Measurements from ENCODE around the gene MYPN. TPM values are rescaled to one million over a fixed set of nuclear protein-coding genes. Genes with fewer than 3 reads are reported as not detected.
A peak's percentile ranks its signal among the peaks of the same experiment; 100 is the strongest.

The MYPN gene
- polyA plus RNA-seq, 2 of the 4 experiments (the other 2 are of a cell fraction): 1.5 to 2.1 TPM

DNA sequence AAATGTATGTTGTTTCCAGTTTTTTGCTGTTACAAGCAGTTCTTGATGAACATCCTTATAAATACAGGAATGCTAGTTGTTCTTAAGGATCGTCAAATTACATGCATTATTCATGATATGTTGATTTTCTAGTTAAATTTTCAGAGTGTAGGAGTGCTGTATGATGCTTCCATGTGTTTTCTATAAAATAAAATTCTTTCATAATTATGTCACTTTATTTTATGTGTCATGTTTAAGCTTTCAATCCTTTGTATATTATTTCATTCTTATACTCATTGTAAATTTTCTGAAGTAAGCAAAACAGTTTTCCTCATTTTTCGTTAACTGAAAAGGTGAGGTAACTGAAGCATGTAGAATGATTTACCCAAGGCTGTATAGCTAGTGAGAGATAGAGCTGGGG is 16.8 kb upstream of the MYPN start:
- WGBS (ENCODE audit: missing lambda C conversion rate): 81% methylated on average over 2 of the region's 2 CpGs
- Histone ChIP-seq H3K4me3 (no peak overlapping the region), H3K27ac (peak overlapping the region; percentile 86 to 90), H3K4me1 (peaks cover 80% of the 10 kb centered on the region), H3K4me2 (no peak overlapping the region), H3K9me3 (no peaks in the 10 kb centered on the region)
- ChIA-PET CTCF (interaction anchor here (1.3 to 14.9 kb wide), 2 partner anchors 9 to 61 kb away, joined by 5 to 241 read pairs; no protein-coding TSS in a partner anchor), POLR2A (interaction anchor here (1.4 kb wide), 1 partner anchor 239 kb away, joined by 4 read pairs; the partner anchor contains the start of gene HNRNPH3)
- ATAC-seq: no peak
- no peak for DNase-seq (ENCODE audit: low read depth in 1 of 2, low spot score in 1 of 2)
- no peak for FAIRE-seq
- TF ChIP-seq CEBPB (IDR thresholded peaks at IDR 0.05) (no peak), HOXB5 (CRISPR knock-in tag; IDR thresholded peaks at IDR 0.05) (no peak), CHD4 (IDR thresholded peaks at IDR 0.05; ENCODE audit: borderline replicate concordance) (no peak), TFCP2L1 (CRISPR knock-in tag; IDR thresholded peaks at IDR 0.05) (no peak), JUNB (IDR thresholded peaks at IDR 0.05) (no peak)
- TF ChIP-seq, protein P1, sequence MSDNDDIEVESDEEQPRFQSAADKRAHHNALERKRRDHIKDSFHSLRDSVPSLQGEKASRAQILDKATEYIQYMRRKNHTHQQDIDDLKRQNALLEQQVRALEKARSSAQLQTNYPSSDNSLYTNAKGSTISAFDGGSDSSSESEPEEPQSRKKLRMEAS (IDR thresholded peaks at IDR 0.05): no peak
- TF ChIP-seq, protein P2, sequence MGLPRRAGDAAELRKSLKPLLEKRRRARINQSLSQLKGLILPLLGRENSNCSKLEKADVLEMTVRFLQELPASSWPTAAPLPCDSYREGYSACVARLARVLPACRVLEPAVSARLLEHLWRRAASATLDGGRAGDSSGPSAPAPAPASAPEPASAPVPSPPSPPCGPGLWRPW (IDR thresholded peaks at IDR 0.05): no peak

DNA sequence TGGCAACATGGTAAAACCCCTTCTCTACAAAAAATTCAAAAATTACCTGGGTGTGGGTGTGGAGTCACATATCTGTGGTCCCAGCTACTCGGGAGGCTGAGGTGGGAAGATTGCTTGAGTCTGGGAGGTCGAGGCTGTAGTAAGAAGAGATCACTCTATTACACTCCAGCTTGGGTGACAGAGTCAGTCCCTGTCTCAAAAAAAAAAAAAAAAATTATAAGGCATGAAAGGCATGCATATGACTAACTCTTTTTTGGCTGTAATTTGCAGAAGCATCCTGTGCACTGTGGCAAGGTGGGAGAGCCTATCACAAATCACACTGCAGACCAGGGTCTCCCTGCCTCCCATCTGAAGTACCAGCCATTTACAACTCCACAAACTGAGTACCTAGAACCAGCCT is 14.1 kb upstream of the MYPN start:
- DNase-seq (ENCODE audit: low read depth in 1 of 2, low spot score in 1 of 2): peak in 1 of 2 experiments; percentile 67
- no peak for FAIRE-seq
- Histone ChIP-seq H3K4me3 (no peak overlapping the region), H3K9me3 (no peaks in the 10 kb centered on the region), H3K4me1 (peaks cover 92% of the 10 kb centered on the region), H3K4me2 (peak overlapping the region; percentile 60), H3K27ac (peak overlapping the region; percentile 86 to 90)
- ATAC-seq: peak; percentile 59 to 69
- ChIA-PET CTCF (interaction anchor here (0.6 to 14.9 kb wide), 2 partner anchors 58 to 120 kb away, joined by 4 to 241 read pairs; no protein-coding TSS in a partner anchor), POLR2A (interaction anchor here (0.5 to 0.6 kb wide), 2 partner anchors 234 to 821 kb away, joined by 3 read pairs; no protein-coding TSS in a partner anchor)
- TF ChIP-seq SMC3 (IDR thresholded peaks at IDR 0.05): no peak
- peak; percentile 55; the same call in 1 of the 2 replicates for TF ChIP-seq JUNB (IDR thresholded peaks at IDR 0.05)
- peak; percentile 61; the same call in 1 of the 2 replicates for TF ChIP-seq GATA3 (IDR thresholded peaks at IDR 0.05; ENCODE audit: borderline replicate concordance)
- no peak for TF ChIP-seq FOSL2 (IDR thresholded peaks at IDR 0.05)
- peak; percentile 39; the same call in 1 of the 2 replicates for TF ChIP-seq FOSL2 (CRISPR knock-in tag; IDR thresholded peaks at IDR 0.05)
- 0% methylated on average over 2 of the region's 2 CpGs for WGBS (ENCODE audit: missing lambda C conversion rate)

DNA sequence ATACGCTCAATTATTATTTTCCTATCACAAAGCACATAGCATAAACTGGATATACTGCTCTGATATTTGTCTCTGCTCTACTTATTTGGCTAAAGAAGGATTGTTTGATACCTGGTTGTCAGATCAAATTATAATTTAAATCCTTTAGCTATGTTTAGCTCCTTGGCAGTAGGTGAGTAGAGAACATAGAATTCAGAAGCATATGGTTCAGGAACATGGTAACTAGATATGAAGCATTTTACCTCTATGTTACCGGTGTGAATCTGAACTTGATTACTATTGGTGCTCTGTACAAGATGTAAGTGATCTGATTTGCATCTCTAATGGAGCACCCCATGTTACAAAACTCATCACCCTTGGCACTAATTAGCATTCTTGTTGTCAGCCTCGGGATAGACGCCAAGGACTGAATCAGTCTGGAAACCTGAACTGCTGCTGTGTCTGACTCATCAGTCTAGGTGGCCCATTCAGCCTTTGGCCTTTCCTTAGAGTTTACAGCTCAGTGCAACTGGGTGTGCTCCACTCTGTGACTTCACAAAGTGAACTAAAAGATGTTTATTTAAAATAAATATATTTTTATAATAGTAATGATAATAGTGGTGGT is 12.3 kb upstream of the MYPN start:
- FAIRE-seq (peak; percentile 97), ATAC-seq (peak; percentile 80 to 92), DNase-seq (ENCODE audit: low read depth in 1 of 2, low spot score in 1 of 2) (peak; percentile 69 to 84)
- Histone ChIP-seq H3K4me2 (peak overlapping the region; percentile 64), H3K4me1 (peaks cover 96% of the 10 kb centered on the region), H3K27ac (peak overlapping the region; percentile 88 to 90), H3K4me3 (no peak overlapping the region), H3K9me3 (no peaks in the 10 kb centered on the region)
- CTCF ChIA-PET: interaction anchor here (0.9 to 1.9 kb wide), 4 partner anchors 9 to 59 kb away, joined by 3 to 5 read pairs (median 5); no protein-coding TSS in a partner anchor
- 30% methylated on average over 4 of the region's 4 CpGs for WGBS (ENCODE audit: missing lambda C conversion rate)
- POLR2A ChIA-PET: interaction anchor here (0.9 kb wide), 2 partner anchors 10 to 134 kb away, joined by 4 to 5 read pairs; no protein-coding TSS in a partner anchor
- TF ChIP-seq, protein P3, sequence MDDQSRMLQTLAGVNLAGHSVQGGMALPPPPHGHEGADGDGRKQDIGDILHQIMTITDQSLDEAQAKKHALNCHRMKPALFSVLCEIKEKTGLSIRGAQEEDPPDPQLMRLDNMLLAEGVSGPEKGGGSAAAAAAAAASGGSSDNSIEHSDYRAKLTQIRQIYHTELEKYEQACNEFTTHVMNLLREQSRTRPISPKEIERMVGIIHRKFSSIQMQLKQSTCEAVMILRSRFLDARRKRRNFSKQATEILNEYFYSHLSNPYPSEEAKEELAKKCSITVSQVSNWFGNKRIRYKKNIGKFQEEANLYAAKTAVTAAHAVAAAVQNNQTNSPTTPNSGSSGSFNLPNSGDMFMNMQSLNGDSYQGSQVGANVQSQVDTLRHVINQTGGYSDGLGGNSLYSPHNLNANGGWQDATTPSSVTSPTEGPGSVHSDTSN (IDR thresholded peaks at IDR 0.05): no peak
- TF ChIP-seq SMC3 (IDR thresholded peaks at IDR 0.05): no peak
- TF ChIP-seq BHLHE40 (IDR thresholded peaks at IDR 0.05; ENCODE audit: low read depth, low read length): no peak
- TF ChIP-seq, protein P4, sequence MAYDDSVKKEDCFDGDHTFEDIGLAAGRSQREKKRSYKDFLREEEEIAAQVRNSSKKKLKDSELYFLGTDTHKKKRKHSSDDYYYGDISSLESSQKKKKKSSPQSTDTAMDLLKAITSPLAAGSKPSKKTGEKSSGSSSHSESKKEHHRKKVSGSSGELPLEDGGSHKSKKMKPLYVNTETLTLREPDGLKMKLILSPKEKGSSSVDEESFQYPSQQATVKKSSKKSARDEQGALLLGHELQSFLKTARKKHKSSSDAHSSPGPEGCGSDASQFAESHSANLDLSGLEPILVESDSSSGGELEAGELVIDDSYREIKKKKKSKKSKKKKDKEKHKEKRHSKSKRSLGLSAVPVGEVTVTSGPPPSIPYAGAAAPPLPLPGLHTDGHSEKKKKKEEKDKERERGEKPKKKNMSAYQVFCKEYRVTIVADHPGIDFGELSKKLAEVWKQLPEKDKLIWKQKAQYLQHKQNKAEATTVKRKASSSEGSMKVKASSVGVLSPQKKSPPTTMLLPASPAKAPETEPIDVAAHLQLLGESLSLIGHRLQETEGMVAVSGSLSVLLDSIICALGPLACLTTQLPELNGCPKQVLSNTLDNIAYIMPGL (CRISPR knock-in tag; IDR thresholded peaks at IDR 0.05; ENCODE audit: borderline replicate concordance): no peak
- TF ChIP-seq SREBF2 (IDR thresholded peaks at IDR 0.05): no peak
- no peak for TF ChIP-seq EHMT2 (IDR thresholded peaks at IDR 0.05; ENCODE audit: low read depth)
- no peak for TF ChIP-seq CBX2 (IDR thresholded peaks at IDR 0.05; ENCODE audit: borderline replicate concordance, low read depth)
- no peak for TF ChIP-seq HOXB5 (CRISPR knock-in tag; IDR thresholded peaks at IDR 0.05)
- TF ChIP-seq JUN (IDR thresholded peaks at IDR 0.05): peak in 1 of 2 experiments; percentile 72; a peak in 2 of 5 replicates
- TF ChIP-seq MAZ (IDR thresholded peaks at IDR 0.05; ENCODE audit: borderline replicate concordance, low read depth, low read length): no peak
- TF ChIP-seq, protein P5, sequence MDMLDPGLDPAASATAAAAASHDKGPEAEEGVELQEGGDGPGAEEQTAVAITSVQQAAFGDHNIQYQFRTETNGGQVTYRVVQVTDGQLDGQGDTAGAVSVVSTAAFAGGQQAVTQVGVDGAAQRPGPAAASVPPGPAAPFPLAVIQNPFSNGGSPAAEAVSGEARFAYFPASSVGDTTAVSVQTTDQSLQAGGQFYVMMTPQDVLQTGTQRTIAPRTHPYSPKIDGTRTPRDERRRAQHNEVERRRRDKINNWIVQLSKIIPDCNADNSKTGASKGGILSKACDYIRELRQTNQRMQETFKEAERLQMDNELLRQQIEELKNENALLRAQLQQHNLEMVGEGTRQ (IDR thresholded peaks at IDR 0.05): no peak
- TF ChIP-seq NFE2L2 (conservative IDR thresholded peaks at IDR 0.05; ENCODE audit: low read length): no peak
- TF ChIP-seq NR3C1 (IDR thresholded peaks at IDR 0.05): no peak
- no peak for TF ChIP-seq MAFK (IDR thresholded peaks at IDR 0.05; ENCODE audit: partially characterized antibody)
- TF ChIP-seq HOXB13 (CRISPR knock-in tag; IDR thresholded peaks at IDR 0.05; ENCODE audit: low read depth): no peak
- TF ChIP-seq, protein P6, sequence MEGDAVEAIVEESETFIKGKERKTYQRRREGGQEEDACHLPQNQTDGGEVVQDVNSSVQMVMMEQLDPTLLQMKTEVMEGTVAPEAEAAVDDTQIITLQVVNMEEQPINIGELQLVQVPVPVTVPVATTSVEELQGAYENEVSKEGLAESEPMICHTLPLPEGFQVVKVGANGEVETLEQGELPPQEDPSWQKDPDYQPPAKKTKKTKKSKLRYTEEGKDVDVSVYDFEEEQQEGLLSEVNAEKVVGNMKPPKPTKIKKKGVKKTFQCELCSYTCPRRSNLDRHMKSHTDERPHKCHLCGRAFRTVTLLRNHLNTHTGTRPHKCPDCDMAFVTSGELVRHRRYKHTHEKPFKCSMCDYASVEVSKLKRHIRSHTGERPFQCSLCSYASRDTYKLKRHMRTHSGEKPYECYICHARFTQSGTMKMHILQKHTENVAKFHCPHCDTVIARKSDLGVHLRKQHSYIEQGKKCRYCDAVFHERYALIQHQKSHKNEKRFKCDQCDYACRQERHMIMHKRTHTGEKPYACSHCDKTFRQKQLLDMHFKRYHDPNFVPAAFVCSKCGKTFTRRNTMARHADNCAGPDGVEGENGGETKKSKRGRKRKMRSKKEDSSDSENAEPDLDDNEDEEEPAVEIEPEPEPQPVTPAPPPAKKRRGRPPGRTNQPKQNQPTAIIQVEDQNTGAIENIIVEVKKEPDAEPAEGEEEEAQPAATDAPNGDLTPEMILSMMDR (IDR thresholded peaks at IDR 0.05): no peak
- TF ChIP-seq CHD2 (IDR thresholded peaks at IDR 0.05; ENCODE audit: low read length, partially characterized antibody): no peak
- TF ChIP-seq ZFP36 (IDR thresholded peaks at IDR 0.05; ENCODE audit: borderline replicate concordance, partially characterized antibody): no peak
- peak; percentile 77 for TF ChIP-seq GATA3 (IDR thresholded peaks at IDR 0.05; ENCODE audit: borderline replicate concordance)
- TF ChIP-seq, protein P2 (IDR thresholded peaks at IDR 0.05): no peak
